IMR-90 (cell line): ENCODE results near the gene TLR3. TPM values are rescaled to one million over a fixed set of nuclear protein-coding genes. Genes with fewer than 3 reads are reported as not detected.

ENCODE experiments used
- ATAC-seq: fragments of 200-7000 bp; cut with Tn5 transposase; 2 replicates; pipeline ENCODE4 v1.9.1; 2020; ENCODE audit warnings: low read depth, mild to moderate bottlenecking, moderate library complexity
- BruUV-seq: library from RNA; stranded (reverse); fragments of 400-500 nt; replicated peaks from 2 replicates; lab custom pipeline; 2021; lab: Mats Ljungman, UMichigan
- CTCF ChIA-PET: fragments of 300-600 bp; formaldehyde crosslinking; extraction: SDS; loops from one replicate; lab custom pipeline; 2021; ENCODE audit warnings: antibody characterized with exemption; lab: Yijun Ruan, JAX
- POLR2A ChIA-PET: fragments of 300-600 bp; sonication (Branson Sonifier 250); formaldehyde crosslinking; loops from one replicate; lab custom pipeline; 2022; ENCODE audit warnings: antibody characterized with exemption; ENCODE audit not compliant: unreplicated experiment; lab: Charles Lee
- DNase-seq: peaks from one replicate; pipeline ENCODE4 v3.0.0; 2013
- H2AFZ ChIP-seq: replicated peaks from 2 replicates; pipeline ENCODE3; 2013; ENCODE audit warnings: low read length, mild to moderate bottlenecking; ENCODE audit not compliant: poor library complexity
- H2AK5ac ChIP-seq: 2 replicates; pipeline ENCODE4 v1.6.1; 2013; ENCODE audit warnings: low read depth, low read length, inconsistent platforms
- H2AK9ac ChIP-seq: replicated peaks from 2 replicates; pipeline ENCODE3; 2013; ENCODE audit warnings: mild to moderate bottlenecking, low read depth, low read length, moderate library complexity; ENCODE audit not compliant: poor library complexity
- H2BK120ac ChIP-seq: 2 replicates; pipeline ENCODE4 v1.6.1; 2013; ENCODE audit warnings: low read depth, low read length, inconsistent platforms
- H2BK15ac ChIP-seq: 3 replicates; pipeline ENCODE4 v1.6.1; 2013; ENCODE audit warnings: low read depth, low read length, inconsistent platforms
- H2BK20ac ChIP-seq: 2 replicates; pipeline ENCODE4 v1.6.1; 2013; ENCODE audit warnings: low read depth, mild to moderate bottlenecking, inconsistent platforms, low read length, moderate library complexity
- H2BK5ac ChIP-seq: 2 replicates; pipeline ENCODE4 v1.6.1; 2013; ENCODE audit warnings: mild to moderate bottlenecking, low read depth, low read length, inconsistent platforms; ENCODE audit not compliant: poor library complexity, severe bottlenecking
- H3K14ac ChIP-seq: replicated peaks from 2 replicates; pipeline ENCODE4 v1.6.1; 2013; ENCODE audit warnings: low read depth, low read length, inconsistent platforms
- H3K18ac ChIP-seq: 2 replicates; pipeline ENCODE4 v1.6.1; 2013; ENCODE audit warnings: low read depth, low read length, control low read depth
- H3K23ac ChIP-seq: 2 replicates; pipeline ENCODE4 v1.6.1; 2013; ENCODE audit warnings: low read depth, low read length, inconsistent platforms
- H3K27ac ChIP-seq: 2 replicates; pipeline ENCODE4 v1.5.1; 2013; ENCODE audit warnings: mild to moderate bottlenecking, control low read depth, low read length; ENCODE audit not compliant: insufficient read depth
- H3K27me3 ChIP-seq: 2 replicates; pipeline ENCODE4 v1.6.1; 2013; ENCODE audit warnings: low read length; ENCODE audit not compliant: control insufficient read depth, insufficient read depth
- H3K36me3 ChIP-seq: 2 replicates; pipeline ENCODE4 v1.6.1; 2013; ENCODE audit warnings: low read length, mixed read lengths; ENCODE audit not compliant: control insufficient read depth, insufficient read depth
- H3K4ac ChIP-seq: 2 replicates; pipeline ENCODE4 v1.6.1; 2013; ENCODE audit warnings: low read depth, low read length, inconsistent platforms
- H3K4me1 ChIP-seq: 2 replicates; pipeline ENCODE4 v1.6.1; 2013; ENCODE audit warnings: low read length, mixed read lengths; ENCODE audit not compliant: control insufficient read depth, insufficient read depth
- H3K4me2 ChIP-seq: 2 replicates; pipeline ENCODE4 v1.6.1; 2013; ENCODE audit warnings: low read depth, mild to moderate bottlenecking, control low read depth, low read length, moderate library complexity
- H3K4me3 ChIP-seq: 2 replicates; pipeline ENCODE4 v1.5.1; 2013; ENCODE audit warnings: low read depth, mild to moderate bottlenecking, control low read depth, low read length, moderate library complexity; ENCODE audit not compliant: insufficient read depth
- H3K56ac ChIP-seq: 2 replicates; pipeline ENCODE4 v1.6.1; 2013; ENCODE audit warnings: low read length, inconsistent platforms; ENCODE audit not compliant: insufficient read depth; ENCODE audit errors: extremely low read depth
- H3K79me1 ChIP-seq, 2 experiments: 2 replicates each; pipeline ENCODE4 v1.6.1; 2013; ENCODE audit warnings: low read length in 2 of 2, inconsistent platforms in 1 of 2, low read depth in 1 of 2
- H3K9ac ChIP-seq: 2 replicates; pipeline ENCODE4 v1.6.1; 2013; ENCODE audit warnings: low read depth, low read length, control low read depth
- H3K9me1 ChIP-seq: 2 replicates; pipeline ENCODE4 v1.6.1; 2013; ENCODE audit warnings: low read length, inconsistent platforms; ENCODE audit not compliant: insufficient read depth
- H3K9me3 ChIP-seq: 2 replicates; pipeline ENCODE4 v1.6.1; 2013; ENCODE audit warnings: low read length; ENCODE audit not compliant: control insufficient read depth, insufficient read depth
- H4K20me1 ChIP-seq: 2 replicates; pipeline ENCODE4 v1.6.1; 2013; ENCODE audit warnings: low read length, inconsistent platforms; ENCODE audit not compliant: insufficient read depth
- H4K5ac ChIP-seq: 2 replicates; pipeline ENCODE4 v1.6.1; 2013; ENCODE audit warnings: mild to moderate bottlenecking, low read depth, low read length, control low read depth
- H4K8ac ChIP-seq, 2 experiments: 2 replicates each; pipeline ENCODE4 v1.6.1; 2013; ENCODE audit warnings: low read depth in 2 of 2, low read length in 2 of 2, control low read depth in 1 of 2, inconsistent platforms in 1 of 2
- H4K91ac ChIP-seq: 2 replicates; pipeline ENCODE4 v1.6.1; 2013; ENCODE audit warnings: low read depth, low read length, inconsistent platforms; ENCODE audit not compliant: insufficient read depth
- CHD1 ChIP-seq: IDR thresholded peaks from 2 replicates; pipeline ENCODE4 v1.6.1; 2012; ENCODE audit warnings: low read depth, low read length, improper control_type of control experiment
- WGBS, 2 experiments: methylation state at CpG; one replicate each; pipeline versions ENCODE4 v1.1.5 to v1.1.7; 2013; ENCODE audit warnings: missing lambda C conversion rate in 2 of 2; ENCODE audit not compliant: insufficient read length in 1 of 2; ENCODE audit errors: extremely low coverage in 2 of 2; 5-methylcytosine and 5-hydroxymethylcytosine counted together
- dilution Hi-C: fragments of 300-500 bp; cut with HindIII; formaldehyde crosslinking; loops from one replicate; pipeline ENCODE4 v1.14.3; 2018; ENCODE audit warnings: low sequenced_read_pairs; ENCODE audit not compliant: unreplicated experiment
- in situ Hi-C: fragments of 300-500 bp; cut with MboI; formaldehyde crosslinking; loops from 3 replicates; pipeline ENCODE4 v1.14.3; 2019; ENCODE audit warnings: low sequenced_read_pairs, inconsistent platforms, mixed read lengths
- intact Hi-C: fragments of 100-400 bp; cut with micrococcal nuclease; formaldehyde crosslinking; loops from 2 replicates; pipeline ENCODE4 v1.10.0; 2022
- polyA plus RNA-seq, 3 experiments: library from polyadenylated mRNA; depleted of rRNA; stranded (reverse); fragments of >200 nt; gene quantifications; 2 replicates each; pipeline ENCODE4 v1.2.3, GENCODE V29; 2012; ENCODE audit warnings: low replicate concordance in 1 of 3
- total RNA-seq: library from RNA; depleted of rRNA; stranded (reverse); fragments of >200 nt; gene quantifications from 2 replicates; pipeline ENCODE4 v1.2.3, GENCODE V29; 2012

TLR3 gene
- total and polyA plus RNA-seq, 2 of the 4 experiments (the other 2 are of a cell fraction) = 0.12 to 0.36 TPM

GRCh38 chr4:186134861-186135260, 65.9 kb downstream of the TLR3 start:
- Histone ChIP-seq H3K9me1 (no peaks in the 10 kb centered on the region), H3K79me1 (no peaks in the 10 kb centered on the region), H2BK5ac (no peak overlapping the region), H4K5ac (no peak overlapping the region), H2BK20ac (no peak overlapping the region), H4K20me1 (no peaks in the 10 kb centered on the region), H3K27ac (no peak overlapping the region), H3K4me2 (no peak overlapping the region), H3K4me3 (no peak overlapping the region), H2BK120ac (no peak overlapping the region), H3K18ac (no peak overlapping the region), H4K8ac (no peak overlapping the region), H3K14ac (no peak overlapping the region), H3K23ac (no peak overlapping the region), H2BK15ac (no peak overlapping the region), H3K56ac (no peak overlapping the region), H2AK5ac (no peak overlapping the region), H3K4ac (no peak overlapping the region), H2AFZ (no peak overlapping the region), H3K4me1 (no peaks in the 10 kb centered on the region), H3K36me3 (no peaks in the 10 kb centered on the region), H3K9ac (no peak overlapping the region), H3K9me3 (no peaks in the 10 kb centered on the region), H3K27me3 (peaks cover 2% of the 10 kb centered on the region; the same call in 1 of the 2 replicates), H2AK9ac (no peak overlapping the region), H4K91ac (no peak overlapping the region)
- ATAC-seq = no peak
- no TSS peak for BruUV-seq
- POLR2A ChIA-PET = no interaction called here
- 86% methylated on average over 5 of the region's 11 CpGs; no CpG with 5 or more reads in 1 of the 2 experiments for WGBS, 2 experiments
- in situ Hi-C loops = no loop called here
- no peak for TF ChIP-seq CHD1
- intact Hi-C loops = loop anchor here (5.0 to 10.0 kb wide), 2 partner anchors 100 to 503 kb away; no protein-coding TSS in a partner anchor
- CTCF ChIA-PET = no interaction called here
- dilution Hi-C loops = no loop called here
- no peak for DNase-seq
